Activated T-helper 2 cell treated with anti-CD3 and anti-CD28 coated beads, Interferon-gamma antibody, Interleukin-2, Interleukin-4, amounts not matched to agents 10 μg/mL and 5 μg/mL and 100 μg/mL, durations not matched to agents 14 hours and 24 hours and 36 hours (primary cell): ENCODE data around the gene C1QTNF2. TPM values are rescaled to one million over a fixed set of nuclear protein-coding genes. Genes with fewer than 3 reads are reported as not detected.
"Not testable (repeated sequence)": the region's sequence is repeated elsewhere in the genome, so short reads cannot be mapped to it uniquely, and the experiment has no call there.

ENCODE experiments used
- DNase-seq: peaks from one replicate; pipeline ENCODE4 v3.0.0; 2021; ENCODE audit warnings: low spot score
- H3K27ac Mint-ChIP-seq: one replicate; pipeline ENCODE4 v1.8.0; 2021; ENCODE audit warnings: mixed read lengths
- H3K27me3 Mint-ChIP-seq: one replicate; pipeline ENCODE4 v1.8.0; 2021; ENCODE audit warnings: low read depth, mixed read lengths
- H3K36me3 Mint-ChIP-seq: one replicate; pipeline ENCODE4 v1.8.0; 2021; ENCODE audit warnings: low read depth, mixed read lengths
- H3K4me1 Mint-ChIP-seq: one replicate; pipeline ENCODE4 v1.8.0; 2021; ENCODE audit warnings: low read depth, mixed read lengths
- H3K4me3 Mint-ChIP-seq: one replicate; pipeline ENCODE4 v1.8.0; 2021; ENCODE audit warnings: low read depth, mild to moderate bottlenecking, moderate library complexity, mixed read lengths
- H3K9me3 Mint-ChIP-seq: one replicate; pipeline ENCODE4 v1.8.0; 2021; ENCODE audit warnings: mixed read lengths
- intact Hi-C: fragments of 100-400 bp; cut with micrococcal nuclease; formaldehyde crosslinking; loops from one replicate; pipeline ENCODE4 v1.15.1; 2023
- total RNA-seq: library from RNA; stranded (reverse); gene quantifications from 2 replicates; pipeline ENCODE4 v1.2.3, GENCODE V29; 2022

C1QTNF2 gene
- total RNA-seq, 1 donor from 2014 or later, result not detected

DNA sequence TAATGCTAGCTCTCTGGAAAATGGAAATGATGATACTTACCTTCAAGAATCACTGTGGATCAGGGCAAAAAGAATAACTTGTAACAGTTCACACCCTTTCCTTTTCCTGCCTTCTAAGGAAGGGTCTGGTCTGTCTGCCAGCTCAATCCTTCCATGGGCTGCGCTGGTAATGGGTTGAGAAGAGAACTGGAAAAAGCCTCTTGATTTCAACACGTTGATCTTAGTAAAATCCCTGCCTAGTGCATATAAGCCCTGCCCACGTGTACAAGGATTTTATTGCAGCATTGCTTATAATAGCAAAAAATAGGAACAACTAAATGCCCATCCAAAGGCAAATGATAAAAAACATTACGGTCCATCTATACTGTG, 20.5 kb downstream of the C1QTNF2 start:
- Mint-ChIP-seq H3K4me3 (no peak overlapping the region), H3K27ac (no peak overlapping the region), H3K4me1 (no peaks in the 10 kb centered on the region), H3K36me3 (no peaks in the 10 kb centered on the region), H3K27me3 (no peaks in the 10 kb centered on the region), H3K9me3 (no peaks in the 10 kb centered on the region)
- DNase-seq, result no peak
- intact Hi-C loops, result no loop called here

- intact Hi-C loops, result no loop called here
Measured at GRCh38 chr5:160349249-160349934, 21.0 kb downstream of the C1QTNF2 start.

GRCh38 chr5:160348080-160348479, 22.3 kb downstream of the C1QTNF2 start:
- no peaks in the 10 kb centered on the region for H3K9me3 Mint-ChIP-seq
- intact Hi-C loops, result no loop called here
- H3K4me3 Mint-ChIP-seq, result no peak overlapping the region

More at GRCh38 chr5:160349249-160349934, 21.0 kb downstream of the C1QTNF2 start:
- Mint-ChIP-seq H3K27me3 (no peaks in the 10 kb centered on the region), H3K27ac (no peak overlapping the region), H3K9me3 (no peaks in the 10 kb centered on the region), H3K4me1 (no peaks in the 10 kb centered on the region), H3K4me3 (no peak overlapping the region), H3K36me3 (no peaks in the 10 kb centered on the region)
- no peak for DNase-seq

DNA sequence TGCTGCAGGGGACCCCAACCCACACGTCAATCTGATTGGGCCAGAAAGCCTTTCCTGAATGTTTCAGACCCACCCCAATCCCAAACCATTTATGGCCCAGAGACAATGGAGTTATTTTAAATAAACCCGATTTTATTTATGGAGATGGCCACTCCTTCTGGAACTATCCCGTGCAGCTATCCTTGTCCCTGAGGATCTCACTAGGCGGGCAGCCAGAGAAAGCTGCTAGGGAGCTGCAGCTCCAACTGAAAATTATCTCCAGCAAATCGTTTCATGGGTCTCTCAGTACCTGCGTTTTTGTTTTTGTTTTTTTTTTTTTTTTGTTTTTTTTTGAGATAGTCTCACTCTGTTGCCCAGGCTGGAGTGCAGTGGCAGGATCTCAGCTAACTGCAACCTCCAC, 23.0 kb downstream of the C1QTNF2 start:
- intact Hi-C loops, result no loop called here
- no peaks in the 10 kb centered on the region for H3K36me3 Mint-ChIP-seq

More at GRCh38 chr5:160348080-160348479, 22.3 kb downstream of the C1QTNF2 start:
- DNase-seq, result no peak
- no peak overlapping the region for H3K27ac Mint-ChIP-seq
- no peaks in the 10 kb centered on the region for H3K4me1 Mint-ChIP-seq
- H3K27me3 Mint-ChIP-seq, result no peaks in the 10 kb centered on the region
- H3K36me3 Mint-ChIP-seq, result no peaks in the 10 kb centered on the region

DNA sequence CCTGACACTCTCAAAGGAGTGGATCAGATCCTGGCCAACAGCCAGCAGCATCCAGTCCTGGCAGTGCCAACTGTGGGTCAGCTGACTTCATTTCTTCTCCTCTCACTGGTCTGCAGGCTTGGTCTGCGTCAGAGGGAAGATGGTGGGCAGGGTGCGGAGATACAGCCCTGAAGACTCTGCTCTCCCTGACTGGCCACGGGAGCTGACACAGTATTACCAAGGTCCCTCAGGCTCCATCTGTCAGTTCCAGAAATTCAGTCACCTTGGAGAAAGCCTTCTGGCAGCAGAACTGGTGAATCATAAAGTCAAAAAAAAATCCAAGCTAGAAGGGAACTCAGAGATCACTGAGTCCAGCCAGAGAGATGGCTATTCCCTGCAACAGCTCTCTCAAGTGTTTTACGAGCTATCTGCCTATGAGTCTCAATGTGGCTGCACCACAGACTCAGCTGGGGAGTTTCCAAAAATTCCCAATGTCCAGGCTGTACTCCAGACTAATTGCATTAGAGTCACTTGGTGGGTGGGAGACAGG, 27.9 kb downstream of the C1QTNF2 start:
- H3K27me3 Mint-ChIP-seq, result no peaks in the 10 kb centered on the region
- H3K36me3 Mint-ChIP-seq, result no peaks in the 10 kb centered on the region
- intact Hi-C loops, result no loop called here
- H3K27ac Mint-ChIP-seq, result no peak overlapping the region
- no peak overlapping the region for H3K4me3 Mint-ChIP-seq
- peaks cover 6% of the 10 kb centered on the region for H3K4me1 Mint-ChIP-seq
- H3K9me3 Mint-ChIP-seq, result no peaks in the 10 kb centered on the region
- DNase-seq, result no peak

More for the DNA sequence above, 23.0 kb downstream of the C1QTNF2 start:
- no peaks in the 10 kb centered on the region for H3K9me3 Mint-ChIP-seq
- H3K27ac Mint-ChIP-seq, result no peak overlapping the region
- no peak for DNase-seq
- no peaks in the 10 kb centered on the region for H3K27me3 Mint-ChIP-seq
- no peak overlapping the region for H3K4me3 Mint-ChIP-seq
- no peaks in the 10 kb centered on the region for H3K4me1 Mint-ChIP-seq

GRCh38 chr5:160341309-160341870, 29.0 kb downstream of the C1QTNF2 start:
- H3K9me3 Mint-ChIP-seq, result no peaks in the 10 kb centered on the region

DNA sequence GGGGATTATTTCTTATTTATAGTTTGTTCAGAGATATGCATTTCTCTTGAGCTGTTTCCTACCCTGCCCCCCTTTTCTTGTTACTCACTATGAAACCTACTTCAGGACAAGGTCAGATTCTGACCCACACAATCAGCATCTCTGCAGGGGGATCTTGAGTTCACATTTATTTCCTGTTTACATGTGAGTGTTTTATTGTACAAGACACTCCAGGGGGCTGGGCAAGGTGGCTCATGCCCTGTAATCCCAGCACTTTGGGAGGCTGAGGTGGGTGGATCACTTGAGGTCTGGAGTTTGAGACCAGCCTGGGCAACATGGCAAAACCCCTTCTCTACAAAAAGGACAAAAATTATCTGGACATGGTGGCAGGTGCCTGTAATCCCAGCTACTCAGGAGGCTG, 29.9 kb downstream of the C1QTNF2 start:
- H3K27me3 Mint-ChIP-seq, intact Hi-C loops, H3K4me1 Mint-ChIP-seq, H3K36me3 Mint-ChIP-seq, H3K27ac Mint-ChIP-seq, H3K9me3 Mint-ChIP-seq, DNase-seq, H3K4me3 Mint-ChIP-seq: not testable (repeated sequence)

More at GRCh38 chr5:160341309-160341870, 29.0 kb downstream of the C1QTNF2 start:
- Mint-ChIP-seq H3K4me3 (no peak overlapping the region), H3K27me3 (no peaks in the 10 kb centered on the region), H3K36me3 (no peaks in the 10 kb centered on the region), H3K4me1 (peaks cover 6% of the 10 kb centered on the region), H3K27ac (no peak overlapping the region)
- intact Hi-C loops, result no loop called here
- DNase-seq, result no peak

DNA sequence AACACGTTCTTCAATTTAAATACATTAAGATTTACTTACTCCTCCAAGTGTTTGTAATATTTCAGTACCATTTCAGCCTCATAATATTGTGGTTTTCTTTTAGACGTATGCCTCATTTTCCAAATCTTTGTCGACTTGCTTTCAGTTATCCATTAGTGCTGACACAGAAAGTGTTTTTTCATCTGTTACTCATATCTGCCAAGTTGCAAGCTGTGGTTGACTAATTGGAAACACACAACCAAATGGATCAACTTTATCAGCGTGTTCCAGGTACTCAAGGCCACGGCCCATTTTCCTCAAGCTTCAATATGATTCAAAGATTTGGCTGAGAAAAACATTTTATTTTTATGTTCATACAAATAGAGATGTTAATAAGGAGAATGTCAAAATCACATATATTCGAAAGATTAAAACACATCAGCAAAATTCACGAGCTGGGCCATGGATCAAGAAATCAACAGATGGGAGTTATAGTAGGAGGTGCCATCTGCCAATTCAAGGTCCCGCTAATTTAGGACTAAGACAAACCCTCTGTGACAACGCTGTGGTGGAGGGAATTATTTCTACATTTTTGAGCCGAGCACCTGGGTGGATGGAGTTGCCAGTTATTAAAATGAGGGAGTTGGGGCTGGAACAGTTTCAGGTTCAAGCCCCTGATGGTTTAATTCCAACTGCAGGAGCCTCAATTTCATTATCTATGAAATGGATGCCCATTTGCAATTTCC, 30.9 kb downstream of the C1QTNF2 start:
- H3K27ac Mint-ChIP-seq, result no peak overlapping the region
- H3K4me1 Mint-ChIP-seq, result peaks cover 6% of the 10 kb centered on the region
- intact Hi-C loops, result no loop called here

GRCh38 chr5:160334716-160335115, 35.7 kb downstream of the C1QTNF2 start:
- H3K4me3 Mint-ChIP-seq, H3K27me3 Mint-ChIP-seq, H3K9me3 Mint-ChIP-seq, intact Hi-C loops, H3K36me3 Mint-ChIP-seq, H3K4me1 Mint-ChIP-seq, DNase-seq, H3K27ac Mint-ChIP-seq: not testable (repeated sequence)

More for the DNA sequence above, 30.9 kb downstream of the C1QTNF2 start:
- Mint-ChIP-seq H3K4me3 (no peak overlapping the region), H3K36me3 (no peaks in the 10 kb centered on the region), H3K9me3 (no peaks in the 10 kb centered on the region), H3K27me3 (no peaks in the 10 kb centered on the region)
- no peak for DNase-seq

GRCh38 chr5:160333721-160334120, 36.7 kb downstream of the C1QTNF2 start:
- no peak for DNase-seq
- intact Hi-C loops, result no loop called here
- H3K4me1 Mint-ChIP-seq, result no peaks in the 10 kb centered on the region
- no peaks in the 10 kb centered on the region for H3K9me3 Mint-ChIP-seq
- no peaks in the 10 kb centered on the region for H3K36me3 Mint-ChIP-seq
- H3K27ac Mint-ChIP-seq, result no peak overlapping the region
- H3K27me3 Mint-ChIP-seq, result peaks cover 2% of the 10 kb centered on the region
- no peak overlapping the region for H3K4me3 Mint-ChIP-seq

- H3K27me3 Mint-ChIP-seq, result peaks cover 2% of the 10 kb centered on the region
- no peaks in the 10 kb centered on the region for H3K4me1 Mint-ChIP-seq
- H3K9me3 Mint-ChIP-seq, result no peaks in the 10 kb centered on the region
- no peak overlapping the region for H3K27ac Mint-ChIP-seq
- DNase-seq, result no peak
- H3K36me3 Mint-ChIP-seq, result no peaks in the 10 kb centered on the region
- intact Hi-C loops, result no loop called here
- H3K4me3 Mint-ChIP-seq, result no peak overlapping the region
Measured at GRCh38 chr5:160330212-160330611, 40.2 kb downstream of the C1QTNF2 start.

DNA sequence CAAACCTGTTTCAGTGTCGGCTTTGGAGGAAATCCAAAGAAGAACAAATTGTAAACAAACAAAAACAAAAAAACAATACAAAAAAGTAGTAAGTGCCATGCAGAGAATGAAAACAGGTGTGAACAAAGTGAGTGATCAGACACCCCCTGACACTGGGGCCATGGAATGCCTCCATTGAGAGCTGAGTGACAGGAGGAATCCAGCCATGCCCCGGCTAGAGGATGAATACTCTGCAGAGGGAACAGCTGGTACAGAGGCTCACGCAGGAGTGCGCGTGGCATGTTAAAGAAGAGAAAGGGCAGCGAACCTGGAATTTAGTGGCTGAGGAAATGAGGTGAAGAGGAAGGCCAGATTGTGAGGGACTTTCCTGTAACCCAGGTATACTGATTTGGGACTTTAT, 42.6 kb downstream of the C1QTNF2 start:
- Mint-ChIP-seq H3K4me3 (no peak overlapping the region), H3K27me3 (peaks cover 1% of the 10 kb centered on the region), H3K4me1 (no peaks in the 10 kb centered on the region), H3K9me3 (no peaks in the 10 kb centered on the region), H3K36me3 (no peaks in the 10 kb centered on the region), H3K27ac (no peak overlapping the region)
- no peak for DNase-seq
- intact Hi-C loops, result no loop called here

DNA sequence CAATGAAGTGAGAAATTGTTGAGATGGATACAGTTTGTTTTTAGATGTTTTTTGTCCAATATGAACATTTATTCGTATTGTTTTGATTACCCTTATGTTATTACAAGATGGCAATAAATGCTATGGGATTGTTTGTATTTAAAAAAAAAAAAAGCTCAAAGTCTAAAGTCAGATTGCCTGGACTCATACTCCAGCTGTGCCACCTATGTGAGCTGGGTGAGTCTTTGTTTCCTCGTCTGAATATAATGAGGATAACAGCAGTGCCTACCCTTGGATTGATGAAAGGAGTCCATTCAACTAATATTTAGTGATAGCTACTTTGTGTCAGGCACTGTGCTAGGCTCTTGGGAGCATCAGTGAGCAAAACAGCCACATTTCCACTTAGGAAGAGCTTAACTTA, 43.4 kb downstream of the C1QTNF2 start:
- Mint-ChIP-seq H3K27ac (no peak overlapping the region), H3K27me3 (peaks cover 1% of the 10 kb centered on the region), H3K36me3 (no peaks in the 10 kb centered on the region), H3K4me1 (no peaks in the 10 kb centered on the region), H3K4me3 (no peak overlapping the region), H3K9me3 (no peaks in the 10 kb centered on the region)
- intact Hi-C loops, result no loop called here
- no peak for DNase-seq
